ENCODE results near the gene ZNF230. TPM values are rescaled to one million over a fixed set of nuclear protein-coding genes. Genes with fewer than 3 reads are reported as not detected.

The ZNF230 gene
- total and polyA plus RNA-seq, 2 of the 8 experiments (the other 6 are each of a cell fraction or from before 2014, with no cell fraction given), result 1.5 to 3.6 TPM

DNA sequence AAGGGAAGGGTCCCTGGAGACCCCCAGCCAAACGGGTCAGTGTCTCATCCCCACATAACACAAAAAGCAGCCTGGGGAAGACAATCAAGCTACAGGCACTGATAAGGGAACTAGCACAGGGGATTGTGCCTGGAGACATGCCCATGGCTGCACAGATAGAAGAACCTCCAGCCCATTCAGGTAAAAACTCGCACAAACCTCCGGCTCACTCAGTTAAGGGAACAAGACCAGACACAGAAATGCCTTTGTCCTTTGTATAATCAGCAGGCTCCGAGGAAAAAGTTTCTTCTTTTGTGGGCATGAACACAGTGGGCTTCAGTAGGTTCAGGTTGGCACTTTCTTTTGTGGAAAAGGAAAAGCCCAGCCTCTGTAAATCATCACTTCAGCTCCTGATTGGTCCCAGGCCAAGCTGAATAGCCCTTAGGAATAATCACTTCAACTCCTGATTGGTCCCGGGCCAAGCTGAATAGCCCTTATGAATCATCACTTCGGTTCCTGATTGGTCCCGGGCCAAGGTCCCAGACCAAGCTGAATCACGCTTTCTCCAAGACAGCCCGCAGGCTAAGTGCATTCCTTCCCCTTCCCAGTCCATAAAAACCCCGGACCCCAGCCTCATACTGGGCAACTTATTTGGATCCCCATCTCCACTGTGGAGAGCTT, 5.0 kb upstream of the ZNF230 start (continued):
- TF ChIP-seq CHD7 (IDR thresholded peaks at IDR 0.05; ENCODE audit: insufficient replicate concordance, low read length), result no peak
- no peak for TF ChIP-seq TCF12 (IDR thresholded peaks at IDR 0.05; ENCODE audit: low read depth, low read length)
- TF ChIP-seq BCL11A (IDR thresholded peaks at IDR 0.05; ENCODE audit: low read depth in 2 of 2, low read length in 2 of 2), result no peak
- no peak for TF ChIP-seq SRF (IDR thresholded peaks at IDR 0.05; ENCODE audit: low read depth, low read length)
- no peak for TF ChIP-seq SIN3A (conservative IDR thresholded peaks at IDR 0.05 in 1 of 2, IDR thresholded peaks at IDR 0.05 in 1 of 2; ENCODE audit: low read depth in 1 of 2, low read length in 2 of 2)
- no peak for TF ChIP-seq ZNF274 (IDR thresholded peaks at IDR 0.05; ENCODE audit: borderline replicate concordance, extremely low read depth, low read length)
- no peak for TF ChIP-seq CTBP2 (IDR thresholded peaks at IDR 0.05; ENCODE audit: borderline replicate concordance, insufficient read depth, insufficient read length, low read length)
- no peak for TF ChIP-seq HDAC2 (IDR thresholded peaks at IDR 0.05; ENCODE audit: borderline replicate concordance in 1 of 2, low read depth in 2 of 2, low read length in 2 of 2)
- no peak for TF ChIP-seq RBBP5 (IDR thresholded peaks at IDR 0.05; ENCODE audit: borderline replicate concordance, low read depth, low read length)
- TF ChIP-seq FOSL1 (IDR thresholded peaks at IDR 0.05; ENCODE audit: insufficient read depth, low read depth, low read length), result no peak

All from H1 (cell line).